Measurements from ENCODE around the gene UBE2F. TPM values are rescaled to one million over a fixed set of nuclear protein-coding genes. Genes with fewer than 3 reads are reported as not detected.
"Not testable (repeated sequence)": the region's sequence is repeated elsewhere in the genome, so short reads cannot be mapped to it uniquely, and the experiment has no call there.

Gene UBE2F
- total RNA-seq, 1 donor from 2014 or later, result 56.8 TPM

DNA sequence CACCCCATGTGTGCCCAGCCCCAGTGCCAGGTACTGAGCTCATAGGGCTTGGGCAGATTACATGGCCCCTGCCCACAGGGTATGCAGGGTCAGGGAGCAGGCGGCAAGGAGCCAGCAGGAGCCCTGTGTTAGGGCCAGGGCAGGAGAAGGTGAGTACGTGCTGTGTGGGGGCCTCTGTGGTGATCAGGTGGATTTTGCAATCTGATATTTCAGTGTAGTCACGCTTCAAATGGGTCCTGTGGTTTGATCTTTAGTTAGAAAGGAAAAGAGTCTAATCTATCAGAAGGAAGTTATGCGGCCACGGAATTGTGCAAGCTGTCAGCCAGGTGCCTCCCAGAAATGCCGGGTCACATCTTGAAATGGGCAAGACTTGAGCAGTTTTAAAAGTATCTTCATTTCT is 13.9 kb downstream of the UBE2F start:
- Mint-ChIP-seq H3K27ac (ENCODE audit: unreplicated experiment) (no peak overlapping the region), H3K9me3 (no peaks in the 10 kb centered on the region), H3K4me3 (no peak overlapping the region), H3K27me3 (ENCODE audit: low read depth) (no peaks in the 10 kb centered on the region), H3K4me1 (peaks cover 46% of the 10 kb centered on the region), H3K36me3 (ENCODE audit: low read depth) (peaks cover 5% of the 10 kb centered on the region)
- DNase-seq (ENCODE audit: low read depth, low spot score), result no peak
- TF ChIP-seq, protein P1, sequence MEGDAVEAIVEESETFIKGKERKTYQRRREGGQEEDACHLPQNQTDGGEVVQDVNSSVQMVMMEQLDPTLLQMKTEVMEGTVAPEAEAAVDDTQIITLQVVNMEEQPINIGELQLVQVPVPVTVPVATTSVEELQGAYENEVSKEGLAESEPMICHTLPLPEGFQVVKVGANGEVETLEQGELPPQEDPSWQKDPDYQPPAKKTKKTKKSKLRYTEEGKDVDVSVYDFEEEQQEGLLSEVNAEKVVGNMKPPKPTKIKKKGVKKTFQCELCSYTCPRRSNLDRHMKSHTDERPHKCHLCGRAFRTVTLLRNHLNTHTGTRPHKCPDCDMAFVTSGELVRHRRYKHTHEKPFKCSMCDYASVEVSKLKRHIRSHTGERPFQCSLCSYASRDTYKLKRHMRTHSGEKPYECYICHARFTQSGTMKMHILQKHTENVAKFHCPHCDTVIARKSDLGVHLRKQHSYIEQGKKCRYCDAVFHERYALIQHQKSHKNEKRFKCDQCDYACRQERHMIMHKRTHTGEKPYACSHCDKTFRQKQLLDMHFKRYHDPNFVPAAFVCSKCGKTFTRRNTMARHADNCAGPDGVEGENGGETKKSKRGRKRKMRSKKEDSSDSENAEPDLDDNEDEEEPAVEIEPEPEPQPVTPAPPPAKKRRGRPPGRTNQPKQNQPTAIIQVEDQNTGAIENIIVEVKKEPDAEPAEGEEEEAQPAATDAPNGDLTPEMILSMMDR (conservative IDR thresholded peaks at IDR 0.05), result no peak

DNA sequence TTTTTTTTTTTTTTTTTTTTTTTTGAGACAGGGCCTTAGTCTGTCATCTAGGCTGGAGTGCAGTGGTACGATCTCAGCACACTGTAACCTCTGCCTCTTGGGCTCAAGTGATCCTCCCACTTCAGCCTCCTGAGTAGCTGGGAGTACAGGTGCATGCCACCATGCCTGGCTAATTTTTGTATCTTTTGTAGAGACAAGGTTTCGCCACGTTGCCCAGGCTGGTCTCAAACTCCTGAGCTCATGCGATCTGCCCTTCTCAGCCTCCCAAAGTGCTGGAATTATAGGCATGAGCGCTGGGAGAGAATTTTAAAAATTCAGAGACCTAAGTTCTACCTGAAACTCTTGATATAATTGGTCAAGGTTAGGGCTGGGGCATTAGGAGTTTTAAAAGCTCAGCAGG is 14.8 kb downstream of the UBE2F start:
- peaks cover 46% of the 10 kb centered on the region for H3K4me1 Mint-ChIP-seq
- H3K27me3 Mint-ChIP-seq (ENCODE audit: low read depth); H3K4me3 Mint-ChIP-seq; DNase-seq (ENCODE audit: low read depth, low spot score); H3K9me3 Mint-ChIP-seq; H3K27ac Mint-ChIP-seq (ENCODE audit: unreplicated experiment); H3K36me3 Mint-ChIP-seq (ENCODE audit: low read depth): not testable (repeated sequence)

DNA sequence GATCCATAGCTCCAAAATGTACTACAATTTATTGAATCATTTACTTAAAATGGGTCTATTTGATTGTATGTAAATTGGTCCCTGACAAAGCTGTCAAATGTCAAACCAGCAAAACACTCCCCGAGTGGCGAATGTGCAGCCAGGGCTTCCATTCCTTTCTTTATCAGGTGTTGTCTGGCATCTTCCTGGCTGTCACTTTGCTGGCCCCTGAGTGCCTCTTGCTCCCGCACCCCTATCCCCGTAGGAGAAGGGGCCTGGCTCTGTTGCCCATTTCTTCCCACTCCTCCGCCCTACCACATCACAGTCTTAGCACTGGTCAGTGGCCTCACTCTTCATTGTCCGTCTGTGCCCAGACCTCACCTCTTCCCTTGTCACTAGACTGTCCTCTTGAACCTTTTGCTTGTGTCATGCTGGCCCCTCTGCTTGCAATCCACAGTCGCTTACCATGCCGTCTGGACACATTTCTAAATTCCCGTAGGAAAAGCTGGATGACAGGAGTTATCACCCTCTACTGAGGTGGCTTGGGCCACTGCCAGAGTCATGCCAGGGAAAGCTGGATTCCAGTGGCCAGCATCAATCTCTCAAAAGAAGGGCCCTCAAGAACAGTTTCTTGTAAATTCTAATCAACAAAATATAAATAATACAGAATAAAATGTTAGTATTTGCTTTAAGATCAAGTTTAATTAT is 15.4 kb downstream of the UBE2F start:
- no peaks in the 10 kb centered on the region for H3K27me3 Mint-ChIP-seq (ENCODE audit: low read depth)
- peak overlapping the region; percentile 58 for H3K27ac Mint-ChIP-seq (ENCODE audit: unreplicated experiment)
- peaks cover under 1% of the 10 kb centered on the region for H3K9me3 Mint-ChIP-seq
- TF ChIP-seq, protein P1 (conservative IDR thresholded peaks at IDR 0.05), result no peak
- H3K36me3 Mint-ChIP-seq (ENCODE audit: low read depth), result peaks cover 13% of the 10 kb centered on the region
- no peak overlapping the region for H3K4me3 Mint-ChIP-seq
- peaks cover 46% of the 10 kb centered on the region for H3K4me1 Mint-ChIP-seq
- DNase-seq (ENCODE audit: low read depth, low spot score), result no peak

DNA sequence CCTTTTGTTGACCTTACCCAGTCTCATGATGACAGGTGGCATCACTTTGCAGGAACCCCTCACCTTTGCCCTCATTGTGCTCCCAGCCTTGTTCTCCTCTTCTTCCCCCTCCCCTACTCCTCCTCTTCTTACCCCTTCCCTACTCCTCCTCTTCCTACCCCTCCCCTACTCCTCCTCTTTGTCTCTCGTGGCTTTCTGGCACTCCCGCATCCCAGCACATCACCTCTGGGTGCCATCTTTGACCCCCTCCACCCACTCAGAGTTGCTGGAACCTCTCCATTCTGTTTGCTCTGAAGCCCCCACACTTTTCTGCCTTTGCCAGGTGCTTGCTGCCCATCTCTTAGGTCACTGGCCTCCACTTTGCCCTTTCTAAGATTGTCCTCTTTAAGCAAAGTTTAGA is 17.1 kb downstream of the UBE2F start:
- TF ChIP-seq, protein P1 (conservative IDR thresholded peaks at IDR 0.05), result no peak
- Mint-ChIP-seq H3K4me3 (peak overlapping the region; percentile 20), H3K27ac (ENCODE audit: unreplicated experiment) (no peak overlapping the region), H3K36me3 (ENCODE audit: low read depth) (peaks cover 17% of the 10 kb centered on the region), H3K4me1 (peaks cover 39% of the 10 kb centered on the region), H3K27me3 (ENCODE audit: low read depth) (no peaks in the 10 kb centered on the region), H3K9me3 (peaks cover 3% of the 10 kb centered on the region)
- no peak for DNase-seq (ENCODE audit: low read depth, low spot score)

DNA sequence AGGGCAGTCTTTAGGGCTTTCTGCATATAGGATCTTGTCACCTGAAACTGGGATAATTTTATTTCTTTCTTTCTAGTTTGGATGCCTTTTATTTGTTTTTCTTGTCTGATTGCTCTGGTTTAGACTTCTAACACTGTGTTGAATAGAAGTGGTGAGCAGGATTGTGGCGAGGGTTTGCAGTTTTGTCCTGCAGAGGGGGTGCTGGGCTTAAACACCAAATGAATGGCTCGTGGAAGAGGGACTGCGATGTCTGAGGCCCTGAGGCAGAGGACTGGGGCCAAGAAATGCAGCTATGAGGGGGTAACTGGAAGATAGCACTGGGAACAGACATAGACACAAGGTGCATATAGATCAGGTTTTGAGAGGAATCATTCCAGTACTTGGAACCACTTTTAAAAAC is 20.5 kb downstream of the UBE2F start:
- Mint-ChIP-seq H3K27ac (ENCODE audit: unreplicated experiment) (no peak overlapping the region), H3K27me3 (ENCODE audit: low read depth) (no peaks in the 10 kb centered on the region), H3K9me3 (peaks cover 3% of the 10 kb centered on the region), H3K4me1 (peaks cover 18% of the 10 kb centered on the region), H3K4me3 (no peak overlapping the region), H3K36me3 (ENCODE audit: low read depth) (peaks cover 19% of the 10 kb centered on the region)
- DNase-seq (ENCODE audit: low read depth, low spot score), result no peak
- TF ChIP-seq, protein P1 (conservative IDR thresholded peaks at IDR 0.05), result no peak

DNA sequence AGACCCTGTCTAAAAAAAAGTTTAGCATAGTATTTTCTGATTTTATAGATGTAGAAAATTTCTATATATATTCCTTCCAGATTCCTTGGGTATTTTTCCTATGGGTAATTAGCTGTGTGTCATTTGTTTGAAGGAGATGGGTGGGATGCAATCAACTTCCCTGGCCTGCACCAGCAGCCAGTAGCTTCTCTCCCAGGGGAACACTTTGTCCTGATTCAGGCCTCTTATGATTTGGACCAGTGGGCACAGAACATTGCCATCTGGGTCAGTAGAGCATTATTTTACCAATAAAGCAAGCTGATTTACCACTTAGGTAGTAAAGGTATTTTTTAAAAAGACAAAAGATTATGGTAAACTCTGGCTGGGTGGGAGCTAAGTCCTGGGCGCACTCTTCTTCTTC is 26.9 kb downstream of the UBE2F start:
- TF ChIP-seq, protein P1 (conservative IDR thresholded peaks at IDR 0.05), result no peak
- Mint-ChIP-seq H3K36me3 (ENCODE audit: low read depth) (peaks cover 10% of the 10 kb centered on the region), H3K9me3 (no peaks in the 10 kb centered on the region), H3K4me1 (no peaks in the 10 kb centered on the region), H3K4me3 (no peak overlapping the region), H3K27me3 (ENCODE audit: low read depth) (no peaks in the 10 kb centered on the region), H3K27ac (ENCODE audit: unreplicated experiment) (no peak overlapping the region)
- no peak for DNase-seq (ENCODE audit: low read depth, low spot score)

Data from neural crest cell (in vitro differentiated cells).